Measurements from ENCODE around the gene SLC35E1.
A peak's percentile ranks its signal among the peaks of the same experiment; 100 is the strongest.
"Not testable (repeated sequence)": the region's sequence is repeated elsewhere in the genome, so short reads cannot be mapped to it uniquely, and the experiment has no call there.

SLC35E1 gene

GRCh38 chr19:16581971-16582343 lies 9.7 kb upstream of the SLC35E1 start:
- no peak for DNase-seq (ENCODE audit: low read depth in 2 of 2)

DNA sequence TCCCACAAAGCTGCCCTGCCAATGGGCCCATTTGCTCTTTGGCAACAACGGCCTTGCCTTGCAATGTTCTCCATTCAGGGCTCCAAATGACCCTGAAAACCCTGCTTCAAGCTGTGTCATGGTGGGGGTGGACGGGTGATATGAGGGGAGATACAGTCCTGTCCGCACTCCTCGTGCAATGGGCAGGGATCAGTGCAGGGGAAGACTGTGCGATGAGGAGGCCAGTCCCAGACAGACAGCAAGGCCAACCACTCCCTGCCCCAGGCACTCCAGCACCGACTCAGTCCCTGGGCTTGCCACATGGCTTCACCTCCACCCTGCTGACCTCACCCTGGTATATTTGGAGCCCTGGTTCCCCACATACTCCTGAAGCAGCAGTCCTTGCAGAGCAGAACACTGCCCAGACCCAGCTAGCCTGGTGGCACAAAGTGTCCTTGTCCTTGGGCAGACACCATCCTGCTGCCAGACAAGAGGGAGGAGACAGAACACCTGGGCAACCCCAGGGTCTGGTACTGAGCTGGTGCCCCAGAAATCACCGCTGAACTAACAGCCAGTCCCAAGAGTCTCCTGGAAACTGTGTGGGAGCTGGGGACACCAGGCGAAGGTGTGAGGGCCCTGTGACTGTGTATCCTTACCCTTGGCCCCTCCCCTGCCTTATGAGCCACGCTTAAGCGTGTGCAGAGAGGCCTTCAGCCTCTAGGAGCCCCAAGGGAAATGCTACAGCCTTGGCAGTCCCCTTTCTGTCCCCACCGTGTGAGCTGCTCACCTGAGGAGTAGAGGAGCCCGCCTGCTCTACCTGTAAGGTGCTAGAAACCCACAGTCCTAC lies 9.1 kb upstream of the SLC35E1 start:
- DNase-seq (ENCODE audit: low read depth in 2 of 2): no peak

GRCh38 chr19:16579381-16579780 lies 7.2 kb upstream of the SLC35E1 start:
- DNase-seq (ENCODE audit: low read depth in 2 of 2): no peak

GRCh38 chr19:16577531-16577985 lies 5.3 kb upstream of the SLC35E1 start:
- no peak for DNase-seq (ENCODE audit: low read depth in 2 of 2)

DNA sequence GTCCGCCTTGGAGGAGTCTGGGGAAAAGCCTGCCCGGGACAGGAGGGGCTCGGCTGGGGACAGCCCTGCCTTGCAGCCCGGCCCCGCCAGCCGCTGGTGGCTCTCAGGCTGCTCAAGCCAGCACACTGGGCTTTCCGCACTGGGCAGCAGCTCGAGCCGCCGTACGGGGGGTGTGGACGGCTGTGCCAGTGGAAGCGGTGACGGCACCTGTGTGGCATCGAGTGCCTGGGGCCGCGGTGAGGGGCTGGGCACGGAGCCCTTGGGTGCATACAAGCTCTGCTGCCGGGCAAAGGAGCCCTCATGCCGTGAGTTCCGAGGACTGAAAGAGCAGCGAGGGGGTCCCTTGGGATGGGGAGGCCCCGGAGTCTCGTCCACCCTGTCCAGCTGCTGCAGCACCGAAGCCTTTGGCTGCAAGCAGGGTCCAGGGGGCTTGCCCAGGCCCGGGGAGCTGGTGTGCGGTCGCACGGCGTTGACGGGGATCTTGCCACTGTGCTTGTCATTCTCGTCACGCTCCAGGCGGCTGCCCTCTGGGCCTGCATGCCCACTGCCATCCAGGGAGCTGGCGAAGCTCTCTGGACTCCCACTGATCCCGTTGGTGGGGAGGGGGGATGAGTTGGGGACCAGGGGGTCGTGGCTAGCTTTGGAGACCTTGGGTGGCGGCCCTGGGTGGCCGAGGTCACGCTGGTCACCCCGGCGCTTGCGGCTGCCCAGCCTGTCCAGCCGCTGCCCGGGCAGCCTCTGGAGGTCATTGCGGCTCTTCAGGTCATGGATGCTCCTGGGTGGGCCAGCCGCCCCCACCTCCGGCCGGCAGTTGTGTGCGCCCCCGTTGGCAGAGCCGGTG lies 4.7 kb upstream of the SLC35E1 start:
- no peak for DNase-seq (ENCODE audit: low read depth in 2 of 2)

DNA sequence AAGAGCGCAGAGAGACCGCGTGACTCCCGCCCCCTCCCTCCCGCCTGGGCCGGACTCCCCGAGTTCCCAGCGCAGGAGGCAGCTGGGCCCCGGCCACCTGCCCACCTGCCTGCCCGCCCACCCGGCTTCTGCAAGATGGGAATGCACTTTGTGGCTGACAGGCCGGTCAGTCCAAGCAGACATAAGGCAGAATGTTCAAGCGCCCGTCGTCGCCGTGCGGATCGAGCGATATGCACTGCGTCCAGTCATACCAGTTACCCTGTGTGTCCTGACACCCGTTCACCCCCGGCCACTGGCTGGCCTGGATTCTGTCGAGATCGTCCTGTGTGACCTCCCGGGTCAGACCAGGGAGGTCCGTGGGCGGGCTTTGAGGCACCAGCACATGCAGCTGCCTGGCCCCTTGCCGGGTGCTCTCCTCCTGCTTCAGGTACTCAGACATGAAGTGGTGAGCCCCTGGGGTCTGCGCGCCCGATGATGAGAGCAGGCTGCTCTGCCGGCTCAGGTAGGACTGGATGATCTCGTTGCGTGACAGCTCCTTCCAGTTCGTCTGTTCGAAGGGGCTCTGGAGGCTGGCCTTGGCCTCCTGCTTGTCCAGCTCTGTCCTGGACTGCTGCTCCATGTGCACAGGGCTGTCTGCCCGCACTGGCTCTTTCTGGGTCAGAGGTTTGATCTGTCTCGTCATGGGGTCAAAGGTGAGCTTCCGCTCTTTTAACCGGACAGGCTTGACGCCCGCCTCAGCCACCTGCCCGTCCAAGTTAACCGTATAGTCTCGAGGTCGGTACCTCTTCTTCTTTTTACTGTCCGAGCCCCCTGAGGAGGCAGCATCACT lies 3.9 kb upstream of the SLC35E1 start:
- DNase-seq (ENCODE audit: low read depth in 2 of 2): no peak

DNA sequence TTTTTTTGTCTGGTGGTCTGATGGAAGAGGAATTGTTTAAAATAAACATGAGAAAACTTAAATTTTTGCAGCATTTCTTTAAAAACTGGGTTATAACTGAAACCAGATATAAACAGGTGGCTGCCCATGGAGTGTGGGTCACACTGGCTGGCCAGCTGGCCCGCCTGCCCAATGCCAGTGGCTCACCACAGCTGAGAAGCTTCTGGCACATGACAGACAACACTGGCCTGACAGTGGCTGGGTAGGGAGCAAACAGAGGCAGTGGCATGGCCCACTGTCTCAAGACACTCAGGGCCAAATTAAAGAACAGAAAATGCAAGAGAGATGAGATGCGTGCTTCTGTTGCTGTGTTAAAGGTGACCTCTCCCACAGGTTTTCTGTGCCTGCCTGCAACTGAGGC lies 3.1 kb upstream of the SLC35E1 start:
- DNase-seq (ENCODE audit: low read depth in 2 of 2): no peak

DNA sequence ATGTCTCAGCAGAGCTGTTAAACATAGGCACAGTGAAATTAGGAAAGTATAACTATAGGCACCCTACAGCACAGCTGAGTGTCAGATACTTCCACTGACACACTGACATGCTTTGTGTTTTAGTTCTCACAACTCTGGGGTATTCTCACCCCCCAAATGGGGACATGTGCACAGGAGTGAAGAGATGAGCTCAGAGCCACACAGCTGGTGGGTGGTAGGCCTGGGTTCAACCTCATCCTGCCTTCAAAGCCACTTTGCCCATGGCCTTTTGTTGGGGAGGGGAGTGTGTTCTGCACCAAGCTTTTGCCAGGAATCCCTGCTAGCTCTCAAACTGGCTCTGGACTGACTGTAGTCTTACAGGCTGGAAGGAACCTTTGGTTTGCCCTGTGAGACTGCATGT lies 1.7 kb upstream of the SLC35E1 start:
- DNase-seq (ENCODE audit: low read depth in 2 of 2): no peak

- DNase-seq (ENCODE audit: low read depth in 2 of 2): no peak
These were observed 1.1 kb upstream of the SLC35E1 start for GRCh38 chr19:16573296-16573695.

- DNase-seq (ENCODE audit: low read depth in 2 of 2): no peak
These were observed 338 bp downstream of the SLC35E1 start for GRCh38 chr19:16571822-16572331.

GRCh38 chr19:16571283-16571682 lies 932 bp downstream of the SLC35E1 start:
- DNase-seq (ENCODE audit: low read depth in 2 of 2): no peak

- DNase-seq (ENCODE audit: low read depth in 2 of 2): no peak
These were observed 2.5 kb downstream of the SLC35E1 start for GRCh38 chr19:16569609-16570320.

DNA sequence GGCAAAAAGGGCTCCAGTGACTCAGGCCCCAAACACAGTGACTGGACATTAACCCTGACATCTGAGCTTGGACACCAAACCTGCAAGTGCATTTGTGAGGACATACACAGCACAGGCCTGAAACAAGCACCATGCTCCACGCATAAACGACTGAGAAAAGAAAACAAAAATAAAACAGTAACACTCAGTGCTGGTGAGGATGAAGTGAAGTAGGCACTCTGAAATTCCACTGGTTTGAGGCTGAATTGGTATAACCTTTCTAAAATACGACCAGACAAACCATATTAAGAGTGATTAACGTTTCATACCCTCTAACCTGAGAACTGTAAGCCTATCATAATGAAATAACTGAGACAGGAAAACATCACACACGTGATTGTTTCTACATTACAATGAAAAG lies 5.5 kb downstream of the SLC35E1 start:
- no peak for DNase-seq (ENCODE audit: low read depth in 2 of 2)

GRCh38 chr19:16566161-16566560 lies 6.1 kb downstream of the SLC35E1 start:
- peak; percentile 51 to 61 for DNase-seq (ENCODE audit: low read depth in 2 of 2)

- no peak for DNase-seq (ENCODE audit: low read depth in 2 of 2)
These were observed 7.4 kb downstream of the SLC35E1 start for GRCh38 chr19:16564842-16565241.

DNA sequence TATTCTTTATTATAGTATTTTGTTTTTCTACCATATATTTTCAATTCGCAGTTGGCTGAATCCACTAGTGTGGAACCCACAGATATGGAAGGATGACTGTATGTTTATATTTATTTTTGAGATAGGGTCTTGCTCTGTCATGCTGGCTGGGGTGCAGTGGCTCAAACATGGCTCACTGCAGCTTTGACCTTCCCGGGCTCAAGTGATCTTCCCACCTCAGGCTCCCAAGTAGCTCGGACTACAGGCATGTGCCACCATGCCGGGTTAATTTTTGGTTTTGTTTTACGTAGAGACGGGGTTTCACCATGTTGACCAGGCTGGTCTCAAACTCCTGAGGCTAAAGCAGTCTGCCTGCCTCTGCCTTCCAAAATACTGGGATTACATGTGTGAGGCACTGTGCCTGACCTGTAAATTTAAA lies 9.6 kb downstream of the SLC35E1 start:
- no peak for DNase-seq (ENCODE audit: low read depth in 2 of 2)

DNA sequence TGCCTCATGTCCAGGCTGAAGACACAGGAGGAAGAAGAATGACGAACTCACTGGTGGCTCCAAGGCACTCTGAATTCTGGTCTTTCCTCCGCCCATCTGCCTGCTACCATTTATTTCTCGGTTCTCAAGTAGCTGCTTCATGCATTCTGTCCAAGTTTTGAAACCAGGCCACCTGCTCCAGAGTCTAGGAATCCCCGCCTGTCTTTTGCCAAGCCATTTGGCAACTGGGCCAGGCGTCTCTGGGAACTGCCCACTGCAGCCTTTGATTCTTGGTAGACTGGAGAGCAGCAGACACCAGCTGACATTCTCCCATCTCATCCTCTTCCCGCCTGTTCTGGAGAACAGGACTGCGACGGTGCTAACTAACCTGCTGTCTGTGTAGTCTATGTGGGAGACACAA lies 10.8 kb downstream of the SLC35E1 start:
- DNase-seq (ENCODE audit: low read depth in 2 of 2): no peak

- no peak for DNase-seq (ENCODE audit: low read depth in 2 of 2)
These were observed 12.4 kb downstream of the SLC35E1 start for GRCh38 chr19:16559780-16560276.

DNA sequence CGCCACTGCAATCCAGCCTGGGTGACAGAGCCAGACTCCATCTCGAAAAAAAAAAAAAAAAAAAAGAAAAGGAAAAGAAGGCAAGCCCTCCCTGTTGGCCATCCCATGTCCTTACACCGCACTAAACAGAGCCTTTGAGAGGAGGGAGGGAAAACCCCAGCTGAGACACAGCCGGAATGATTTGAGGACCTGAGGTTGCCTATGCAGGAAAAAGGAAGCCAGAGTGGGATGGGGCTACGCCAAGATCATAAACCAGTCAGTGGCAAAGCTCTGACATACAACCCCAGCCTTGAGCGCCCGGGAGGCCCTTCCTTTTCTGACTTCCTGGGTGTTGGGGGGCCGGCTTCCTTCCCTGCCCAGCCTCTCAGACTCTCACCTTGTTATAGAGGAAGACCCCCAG lies 17.4 kb downstream of the SLC35E1 start:
- no peak for DNase-seq (ENCODE audit: low read depth in 2 of 2)

DNA sequence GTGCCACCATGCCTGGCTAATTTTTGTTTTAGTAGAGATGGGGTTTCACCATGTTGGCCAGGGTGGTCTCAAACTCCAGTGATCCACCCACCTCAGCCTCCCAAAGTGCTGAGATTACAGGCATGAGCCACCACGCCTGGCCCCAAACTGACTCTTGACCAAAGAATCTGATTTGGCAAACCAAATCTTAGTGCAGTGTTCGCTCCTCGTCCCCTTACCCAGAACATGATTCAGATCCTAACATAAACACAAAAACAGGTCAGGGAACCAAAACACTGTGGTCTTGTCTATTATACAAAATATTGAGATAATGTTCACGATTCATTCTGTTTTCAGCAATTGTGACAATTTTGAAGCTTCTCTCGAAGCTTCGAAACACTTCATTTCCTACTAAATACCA lies 20.3 kb downstream of the SLC35E1 start:
- not testable (repeated sequence) for DNase-seq (ENCODE audit: low read depth in 2 of 2)

GRCh38 chr19:16548956-16549355 lies 23.3 kb downstream of the SLC35E1 start:
- DNase-seq (ENCODE audit: low read depth in 2 of 2): no peak
